Hematopoietic multipotent progenitor cell treated with erythropoietin and hydrocortisone succinate and interleukin-3 and kit ligand, for 4 days (in vitro differentiated cells): ENCODE results near the gene CDIPT.

Experiments used
- DNase-seq: peaks from one replicate; pipeline ENCODE4 v3.0.0-alpha.2; 2015

CDIPT gene

DNA sequence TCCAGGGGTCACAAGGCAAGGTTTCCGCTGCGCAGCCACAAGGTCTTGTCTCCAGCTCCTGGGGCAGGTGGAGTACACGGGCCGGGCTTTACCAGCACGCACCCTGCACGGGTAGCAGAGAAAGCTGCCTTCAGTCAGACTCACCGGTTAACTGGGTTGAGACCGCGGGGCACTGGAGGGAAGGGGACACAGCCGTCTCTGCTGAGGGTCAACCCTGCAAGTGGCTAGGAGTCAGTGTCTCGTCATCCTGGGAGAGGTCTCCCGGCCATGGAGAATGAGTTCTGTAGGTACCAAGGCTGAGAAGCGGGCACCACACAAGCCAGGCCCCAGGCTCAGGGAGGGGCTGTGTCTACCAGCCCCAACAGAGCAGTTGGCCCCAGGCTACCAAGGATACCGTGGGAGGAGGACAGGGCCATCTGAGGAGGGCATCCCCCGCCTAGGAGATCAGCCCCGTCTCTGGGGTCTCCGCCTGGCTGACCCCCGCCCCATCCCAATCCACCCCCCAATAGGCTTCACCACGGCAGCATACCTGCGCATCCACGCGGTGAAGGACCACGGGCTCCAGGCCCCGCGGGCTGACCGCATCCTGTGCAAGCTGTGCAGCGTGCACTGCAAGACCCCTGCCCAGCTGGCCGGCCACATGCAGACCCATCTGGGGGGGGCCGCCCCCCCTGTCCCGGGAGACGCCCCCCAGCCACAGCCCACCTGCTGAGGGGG, 53.8 kb downstream of the CDIPT start:
- DNase-seq = no peak
